CD4-positive, alpha-beta T cell treated with Interleukin-6 for 4 hours (primary cell): ENCODE results near the gene SPINK2.

Experiments used
- DNase-seq: peaks from one replicate; pipeline ENCODE4 v3.0.0-alpha.2; 2020; ENCODE audit warnings: mixed read lengths

Gene SPINK2, protein sequence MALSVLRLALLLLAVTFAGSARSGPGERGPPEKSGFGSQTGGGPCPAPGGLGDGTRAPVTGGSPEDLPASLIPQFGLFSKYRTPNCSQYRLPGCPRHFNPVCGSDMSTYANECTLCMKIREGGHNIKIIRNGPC

DNA sequence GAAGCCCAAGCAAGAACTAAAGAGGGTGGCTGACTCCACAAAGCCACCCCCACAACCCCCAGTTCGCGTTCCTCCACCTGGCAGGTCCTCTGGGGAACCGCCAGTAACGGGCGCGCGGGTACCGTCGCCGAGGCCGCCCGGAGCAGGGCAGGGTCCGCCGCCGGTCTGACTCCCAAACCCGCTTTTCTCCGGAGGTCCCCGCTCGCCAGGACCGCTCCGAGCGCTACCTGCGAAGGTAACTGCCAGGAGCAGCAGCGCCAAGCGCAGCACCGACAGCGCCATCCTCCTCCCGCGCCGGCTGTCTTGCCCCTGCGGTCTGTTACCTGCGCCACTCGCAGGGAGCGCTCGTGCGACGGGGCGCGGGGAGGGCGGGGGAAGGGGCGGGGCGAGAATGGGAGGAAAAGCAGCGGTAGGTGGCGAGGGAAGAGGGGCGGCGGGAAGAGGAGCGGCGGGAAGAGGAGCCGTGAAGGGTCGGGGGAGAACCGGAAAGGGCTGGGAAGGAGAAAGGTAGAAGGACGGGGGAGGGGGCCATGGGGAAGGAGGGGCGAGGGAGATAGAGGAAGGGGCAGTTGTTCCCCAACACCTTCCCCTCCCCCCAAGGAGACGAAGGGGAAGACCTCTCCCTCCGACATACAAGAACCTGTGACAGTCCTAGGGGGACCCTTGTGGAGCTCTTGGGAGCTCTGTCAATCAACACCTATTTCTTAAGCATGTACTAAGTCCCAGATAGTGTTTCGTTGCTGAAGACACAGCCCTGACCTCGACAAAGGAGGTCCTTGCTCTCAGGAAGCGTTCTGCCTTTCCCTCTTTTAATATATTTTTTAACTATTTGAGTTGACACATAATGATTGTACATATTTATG is at the start of gene SPINK2:
TSS of gene SPINK2 (minus strand) at position 321 of the 863 bp plus-strand sequence. CDS start at position 282, 39 bp downstream.
- DNase-seq = peak; percentile 85

- DNase-seq = no peak
These were observed 49.4 kb upstream of the SPINK2 start for GRCh38 chr4:56870946-56871345.

- no peak for DNase-seq
These were observed 42.1 kb upstream of the SPINK2 start for GRCh38 chr4:56863441-56864139.

DNA sequence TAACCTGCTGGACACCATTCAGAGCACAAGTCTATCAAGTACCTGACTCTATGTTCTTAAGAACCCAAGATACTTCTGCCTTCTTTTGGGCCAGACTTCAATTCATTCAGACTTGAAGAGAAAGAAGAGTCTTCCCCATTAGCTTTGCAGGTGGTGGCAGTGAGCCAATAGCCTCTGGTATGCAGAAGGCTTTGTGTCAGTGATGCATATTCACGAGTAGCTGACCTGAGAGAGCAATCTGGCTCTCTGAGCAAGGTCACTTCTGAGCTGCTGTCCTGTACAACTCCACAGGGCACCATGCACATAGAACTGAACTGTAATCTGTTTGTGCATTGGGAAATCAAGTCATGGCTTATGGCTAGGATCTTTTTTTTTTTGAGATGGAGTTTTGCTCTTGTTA is 39.9 kb upstream of the SPINK2 start:
- no peak for DNase-seq

DNA sequence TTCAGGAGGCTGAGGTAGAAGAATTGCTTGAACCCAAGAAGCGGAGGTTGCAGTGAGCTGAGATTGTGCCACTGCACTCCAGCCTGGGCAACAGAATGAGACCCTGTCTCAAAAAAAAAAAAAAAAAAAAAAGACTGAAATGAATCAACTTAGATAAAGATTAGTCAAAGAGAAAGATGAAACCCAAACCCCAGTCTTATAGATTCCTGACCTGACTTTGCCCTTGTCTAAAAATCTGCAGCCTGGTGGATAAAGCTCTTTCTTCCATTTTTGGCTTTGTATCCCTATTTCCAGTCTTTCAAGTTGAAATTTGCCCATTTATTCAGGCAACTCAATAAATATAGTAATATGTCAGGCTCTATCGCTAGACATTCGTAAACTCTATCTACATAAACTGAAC is 39.3 kb upstream of the SPINK2 start:
- no peak for DNase-seq

GRCh38 chr4:56859841-56860240 is 38.3 kb upstream of the SPINK2 start:
- DNase-seq = no peak

- no peak for DNase-seq
These were observed 36.3 kb upstream of the SPINK2 start for GRCh38 chr4:56857601-56858309.

GRCh38 chr4:56856656-56857055 is 35.2 kb upstream of the SPINK2 start:
- DNase-seq = no peak

- DNase-seq = no peak
These were observed 29.4 kb upstream of the SPINK2 start for GRCh38 chr4:56850910-56851309.

GRCh38 chr4:56844802-56845580 is 23.5 kb upstream of the SPINK2 start:
- DNase-seq = no peak

GRCh38 chr4:56843421-56843899 is 22.0 kb upstream of the SPINK2 start:
- DNase-seq = no peak

DNA sequence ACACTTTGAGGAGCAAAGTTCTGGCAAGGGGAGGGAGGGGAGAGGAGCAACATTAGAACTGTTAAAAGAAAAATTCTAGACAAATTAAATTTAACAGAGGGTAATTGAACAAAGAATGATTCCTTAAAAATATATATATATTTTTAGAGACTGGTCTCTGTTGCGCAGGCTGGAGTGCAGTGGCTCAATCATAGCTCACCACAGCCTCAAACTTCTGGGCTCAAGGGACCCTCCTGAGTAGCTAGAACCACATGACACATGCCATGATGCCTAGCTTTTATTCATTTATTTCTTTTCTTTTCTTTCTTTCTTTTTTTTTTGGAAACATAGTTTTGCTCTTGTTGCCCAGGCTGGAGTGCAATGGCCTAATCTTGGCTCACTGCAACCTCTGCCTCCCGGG is 19.1 kb upstream of the SPINK2 start:
- DNase-seq = no peak

DNA sequence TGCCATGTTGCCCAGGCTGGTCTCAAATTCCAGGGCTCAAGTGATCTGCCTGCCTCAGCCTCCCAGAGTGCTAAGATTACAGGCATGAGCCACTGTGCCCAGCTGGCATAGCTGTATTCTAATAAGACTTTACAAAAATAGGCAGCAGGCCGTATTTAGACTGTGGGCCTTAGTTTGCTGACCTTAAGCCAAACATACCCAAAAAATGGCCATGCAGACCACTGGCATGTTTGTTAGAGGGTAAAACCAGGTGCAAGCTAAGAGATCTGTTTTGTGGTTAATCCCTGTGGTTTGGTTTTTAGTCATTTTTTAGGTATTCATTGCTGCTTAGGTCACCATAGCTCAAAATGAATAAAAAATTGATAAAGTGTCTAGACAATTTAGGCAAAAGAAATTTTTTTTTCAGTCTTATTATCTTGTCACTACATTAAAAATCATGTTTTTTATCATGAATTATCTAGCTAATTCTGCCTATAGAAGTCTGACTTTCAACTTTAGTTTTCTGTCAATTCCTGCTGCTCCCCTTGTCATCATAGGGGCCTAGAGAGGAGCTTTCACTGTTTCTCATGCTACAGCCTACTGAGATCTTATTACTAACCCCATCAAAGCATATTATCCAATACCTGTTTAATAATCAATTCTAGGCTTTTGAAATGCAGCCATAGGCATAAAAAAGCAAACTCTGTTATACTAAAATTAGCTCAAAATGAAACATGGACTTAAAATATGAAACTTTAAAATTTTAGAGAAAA is 7.5 kb upstream of the SPINK2 start:
- DNase-seq = no peak

DNA sequence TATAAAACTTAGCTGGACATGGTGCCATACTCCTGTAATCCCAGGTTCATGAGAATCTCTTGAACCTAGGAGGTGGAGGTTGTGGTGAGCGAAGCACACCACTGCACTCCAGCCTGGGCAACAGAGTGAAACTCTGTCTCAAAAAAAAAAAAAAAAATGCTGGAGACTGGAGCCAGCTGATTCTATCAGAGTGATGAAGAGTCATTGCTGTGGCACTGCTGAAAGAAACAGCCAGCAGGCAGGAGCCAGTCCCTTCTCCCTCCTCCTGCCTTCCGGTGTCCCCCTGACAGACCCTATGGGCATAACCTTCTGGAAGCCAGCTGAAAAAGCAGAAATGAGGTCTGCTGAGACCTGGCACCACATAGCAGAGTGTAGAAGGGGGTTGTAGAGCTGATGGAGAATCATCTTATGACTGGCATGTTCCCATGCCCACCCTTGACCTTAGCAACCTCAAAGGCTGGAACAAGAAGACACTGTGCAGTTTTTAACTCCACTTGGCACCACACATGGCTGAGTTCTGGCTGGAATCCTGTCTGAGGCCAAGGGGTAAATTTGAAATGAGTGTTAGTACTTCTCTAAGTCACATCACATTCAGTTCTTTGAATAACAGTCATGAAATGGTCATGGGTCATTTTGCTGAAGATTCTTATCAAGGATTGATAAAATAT is 2.6 kb upstream of the SPINK2 start:
- no peak for DNase-seq

DNA sequence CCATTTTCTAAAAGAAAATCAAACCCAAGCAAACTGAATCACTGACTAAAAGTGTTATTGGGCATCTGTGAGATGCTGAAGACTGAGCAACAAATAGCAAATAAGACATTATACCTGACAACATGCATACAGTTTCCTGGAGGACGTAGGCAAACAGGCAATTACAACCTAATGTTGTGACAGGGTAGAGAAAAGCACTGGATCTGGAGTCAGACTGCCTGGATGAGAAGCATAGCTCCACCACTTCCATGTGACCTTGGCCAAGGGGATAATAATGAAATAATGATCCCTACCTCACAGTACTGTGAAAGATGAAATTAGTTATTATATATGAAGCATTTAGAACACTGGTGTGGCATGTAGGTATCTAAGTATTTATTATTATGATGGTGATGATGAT is 2.7 kb downstream of the SPINK2 start:
- no peak for DNase-seq

DNA sequence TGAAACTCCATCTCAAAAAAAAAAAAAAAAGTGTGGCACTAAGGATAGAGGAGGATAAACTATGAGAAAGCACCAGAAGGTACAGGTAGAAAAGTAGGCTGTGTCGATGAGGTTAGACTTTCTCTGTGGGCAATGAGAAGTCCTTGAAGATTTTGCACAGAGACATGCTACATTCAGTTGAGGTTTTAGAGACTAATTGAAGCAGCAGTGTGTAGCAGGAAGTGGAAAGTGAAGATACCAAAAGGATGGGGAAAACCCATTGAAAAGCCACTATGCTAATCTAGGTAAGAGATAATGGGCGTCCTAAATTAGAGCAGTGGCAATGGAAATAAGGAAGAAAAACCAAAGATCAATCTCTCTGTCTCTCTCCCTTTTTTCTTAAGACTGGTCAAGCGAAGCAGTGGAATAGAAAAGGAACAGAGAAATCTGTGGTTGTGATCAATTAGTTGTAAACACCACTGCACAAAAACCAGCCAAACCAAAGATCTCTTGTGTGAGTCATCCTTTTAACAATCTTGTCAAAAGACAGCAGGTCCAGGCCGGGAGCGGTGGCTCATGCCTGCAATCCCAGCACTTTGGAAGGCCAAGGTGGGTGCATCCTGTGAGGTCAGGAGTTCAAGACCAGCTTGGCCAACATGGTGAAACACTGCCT is 3.5 kb downstream of the SPINK2 start:
- DNase-seq = peak; percentile 21

DNA sequence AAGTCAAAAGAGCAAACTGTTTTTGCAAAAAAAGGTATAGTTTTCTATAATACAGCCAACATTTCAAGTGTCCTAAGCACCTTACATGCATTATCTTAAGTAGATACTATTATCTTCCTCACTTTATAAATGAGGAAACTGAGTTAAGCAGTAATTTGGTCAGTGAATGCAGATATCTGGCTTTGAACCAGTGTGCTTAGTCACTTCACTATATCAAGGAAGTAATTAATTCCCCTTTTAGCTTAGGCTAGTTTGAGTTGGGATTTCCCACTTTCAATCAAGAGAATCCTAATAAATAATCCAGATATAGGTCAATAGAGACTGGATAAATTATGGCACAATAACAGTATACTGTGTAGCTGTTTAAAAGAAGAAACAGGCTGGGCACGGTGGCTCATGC is 14.8 kb downstream of the SPINK2 start:
- DNase-seq = no peak

GRCh38 chr4:56804551-56804950 is 16.9 kb downstream of the SPINK2 start:
- no peak for DNase-seq

DNA sequence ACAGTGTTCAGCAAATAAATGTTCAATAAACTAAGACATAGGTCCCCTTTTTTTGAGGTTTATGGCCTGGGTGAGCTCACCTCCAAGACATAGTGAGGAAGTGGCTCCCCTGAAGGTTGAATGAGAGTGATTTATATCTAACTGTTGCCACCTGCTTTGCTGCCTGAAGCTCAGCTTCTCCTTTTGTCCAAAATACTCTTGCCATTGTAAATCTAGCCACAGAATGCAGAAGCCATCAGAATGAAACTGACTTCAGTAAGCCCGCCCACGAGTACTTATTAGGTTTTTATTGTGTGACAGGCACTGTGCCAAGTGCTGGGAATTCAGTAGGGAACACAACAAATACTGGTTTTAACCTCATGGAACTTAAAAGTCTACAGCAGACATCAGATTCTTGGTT is 18.0 kb downstream of the SPINK2 start:
- DNase-seq = no peak
